ENCODE measurements around the gene FNDC1.
"Not testable (repeated sequence)": the region's sequence is repeated elsewhere in the genome, so short reads cannot be mapped to it uniquely, and the experiment has no call there.

The FNDC1 gene

GRCh38 chr6:159254186-159254585 lies 85.0 kb downstream of the FNDC1 start:
- no peak for DNase-seq (ENCODE audit: extremely low read depth in 1 of 2, low read depth in 1 of 2)

GRCh38 chr6:159255434-159255951 lies 86.3 kb downstream of the FNDC1 start:
- DNase-seq (ENCODE audit: extremely low read depth in 1 of 2, low read depth in 1 of 2) = no peak

GRCh38 chr6:159256128-159256527 lies 86.9 kb downstream of the FNDC1 start:
- no peak for DNase-seq (ENCODE audit: extremely low read depth in 1 of 2, low read depth in 1 of 2)

- DNase-seq (ENCODE audit: extremely low read depth in 1 of 2, low read depth in 1 of 2) = no peak
Observed at GRCh38 chr6:159257846-159258245, 88.6 kb downstream of the FNDC1 start.

- no peak for DNase-seq (ENCODE audit: extremely low read depth in 1 of 2, low read depth in 1 of 2)
Observed at GRCh38 chr6:159259441-159260125, 90.4 kb downstream of the FNDC1 start.

GRCh38 chr6:159260208-159260607 lies 91.0 kb downstream of the FNDC1 start:
- no peak for DNase-seq (ENCODE audit: extremely low read depth in 1 of 2, low read depth in 1 of 2)

- no peak for DNase-seq (ENCODE audit: extremely low read depth in 1 of 2, low read depth in 1 of 2)
Observed at GRCh38 chr6:159261995-159262394, 92.8 kb downstream of the FNDC1 start.

GRCh38 chr6:159262586-159262985 lies 93.4 kb downstream of the FNDC1 start:
- DNase-seq (ENCODE audit: extremely low read depth in 1 of 2, low read depth in 1 of 2) = no peak

- DNase-seq (ENCODE audit: extremely low read depth in 1 of 2, low read depth in 1 of 2) = no peak
Observed at GRCh38 chr6:159267165-159267564, 98.0 kb downstream of the FNDC1 start.

- DNase-seq (ENCODE audit: extremely low read depth in 1 of 2, low read depth in 1 of 2) = no peak
Observed at GRCh38 chr6:159268511-159268910, 99.3 kb downstream of the FNDC1 start.

GRCh38 chr6:159271257-159271656 lies 102.1 kb downstream of the FNDC1 start:
- no peak for DNase-seq (ENCODE audit: extremely low read depth in 1 of 2, low read depth in 1 of 2)

GRCh38 chr6:159278626-159279025 lies 109.4 kb downstream of the FNDC1 start:
- DNase-seq (ENCODE audit: extremely low read depth in 1 of 2, low read depth in 1 of 2) = no peak

GRCh38 chr6:159279790-159280277 lies 110.6 kb downstream of the FNDC1 start:
- DNase-seq (ENCODE audit: extremely low read depth in 1 of 2, low read depth in 1 of 2) = no peak

GRCh38 chr6:159282421-159282820 lies 113.2 kb downstream of the FNDC1 start:
- no peak for DNase-seq (ENCODE audit: extremely low read depth in 1 of 2, low read depth in 1 of 2)

- not testable (repeated sequence) for DNase-seq (ENCODE audit: extremely low read depth in 1 of 2, low read depth in 1 of 2)
Observed at GRCh38 chr6:159284661-159285060, 115.5 kb downstream of the FNDC1 start.

- DNase-seq (ENCODE audit: extremely low read depth in 1 of 2, low read depth in 1 of 2) = no peak
Observed at GRCh38 chr6:159298840-159299239, 129.6 kb downstream of the FNDC1 start.

GRCh38 chr6:159299566-159299965 lies 130.4 kb downstream of the FNDC1 start:
- no peak for DNase-seq (ENCODE audit: extremely low read depth in 1 of 2, low read depth in 1 of 2)

- DNase-seq (ENCODE audit: extremely low read depth in 1 of 2, low read depth in 1 of 2) = no peak
Observed at GRCh38 chr6:159301277-159301676, 132.1 kb downstream of the FNDC1 start.

- no peak for DNase-seq (ENCODE audit: extremely low read depth in 1 of 2, low read depth in 1 of 2)
Observed at GRCh38 chr6:159301810-159302593, 132.8 kb downstream of the FNDC1 start.

- DNase-seq (ENCODE audit: extremely low read depth in 1 of 2, low read depth in 1 of 2) = no peak
Observed at GRCh38 chr6:159302594-159302992, 133.4 kb downstream of the FNDC1 start.

GRCh38 chr6:159303159-159303558 lies 134.0 kb downstream of the FNDC1 start:
- no peak for DNase-seq (ENCODE audit: extremely low read depth in 1 of 2, low read depth in 1 of 2)

- DNase-seq (ENCODE audit: extremely low read depth in 1 of 2, low read depth in 1 of 2) = no peak
Observed at GRCh38 chr6:159303784-159304183, 134.6 kb downstream of the FNDC1 start.
